Keratinocyte (primary cell): ENCODE results near the gene ROR1. TPM values are rescaled to one million over a fixed set of nuclear protein-coding genes. Genes with fewer than 3 reads are reported as not detected.

Experiments used
- DNase-seq: peaks from one replicate; pipeline ENCODE4 v3.0.0-alpha.2; 2011; ENCODE audit warnings: low read depth, missing footprints, low spot score
- FAIRE-seq: peaks from 2 replicates; lab custom pipeline; 2011; peaks lifted over from hg19 to GRCh38; lab: Jason Lieb, UNC
- H2AFZ ChIP-seq: 2 replicates; pipeline ENCODE4 v1.6.0; 2012; ENCODE audit warnings: low read length, control low read depth, inconsistent platforms; ENCODE audit not compliant: control insufficient read depth
- H3K27ac ChIP-seq: 2 replicates; pipeline ENCODE4 v1.5.1; 2011; ENCODE audit warnings: low read length; ENCODE audit not compliant: control insufficient read depth, insufficient read depth
- H3K27me3 ChIP-seq: 3 replicates; pipeline ENCODE4 v1.6.0; 2011; ENCODE audit warnings: low read length; ENCODE audit not compliant: control insufficient read depth, insufficient read depth; ENCODE audit errors: extremely low read depth
- H3K36me3 ChIP-seq, 2 experiments: 2 replicates in 1 of 2; 3 replicates in 1 of 2; pipeline ENCODE4 v1.5.1; 2011; ENCODE audit warnings: low read length in 2 of 2, mild to moderate bottlenecking in 1 of 2; ENCODE audit not compliant: control insufficient read depth in 2 of 2, insufficient read depth in 2 of 2; ENCODE audit errors: extremely low read depth in 1 of 2
- H3K4me1 ChIP-seq: 3 replicates; pipeline ENCODE4 v1.5.1; 2011; ENCODE audit warnings: low read length; ENCODE audit not compliant: control insufficient read depth, insufficient read depth; ENCODE audit errors: extremely low read depth
- H3K4me2 ChIP-seq: 3 replicates; pipeline ENCODE4 v1.6.0; 2011; ENCODE audit warnings: low read depth, low read length; ENCODE audit not compliant: control insufficient read depth, insufficient read depth; ENCODE audit errors: extremely low read depth
- H3K4me3 ChIP-seq, 3 experiments: fragments of 200-600 bp in 1 of 3; sonication (generic) in 1 of 3; 2 replicates in 2 of 3; 3 replicates in 1 of 3; pipeline ENCODE4 v1.5.1; 2011 to 2016; ENCODE audit warnings: low read length in 3 of 3, mild to moderate bottlenecking in 3 of 3, control low read depth in 2 of 3, inconsistent platforms in 1 of 3, low read depth in 1 of 3, mixed read lengths in 1 of 3, mixed run types in 1 of 3, moderate library complexity in 1 of 3; ENCODE audit not compliant: control insufficient read depth in 2 of 3, insufficient read depth in 2 of 3; ENCODE audit errors: extremely low read depth in 1 of 3
- H3K79me2 ChIP-seq: 2 replicates; pipeline ENCODE4 v1.6.0; 2012; ENCODE audit warnings: low read length; ENCODE audit not compliant: control insufficient read depth, insufficient read depth
- H3K9ac ChIP-seq: 3 replicates; pipeline ENCODE4 v1.6.0; 2011; ENCODE audit warnings: low read length; ENCODE audit not compliant: control insufficient read depth, insufficient read depth; ENCODE audit errors: extremely low read depth
- H3K9me1 ChIP-seq: 3 replicates; pipeline ENCODE4 v1.6.0; 2011; ENCODE audit warnings: low read length; ENCODE audit not compliant: control insufficient read depth, insufficient read depth; ENCODE audit errors: extremely low read depth
- H3K9me3 ChIP-seq: 2 replicates; pipeline ENCODE4 v1.5.1; 2012; ENCODE audit warnings: low read depth, low read length; ENCODE audit not compliant: control insufficient read depth
- H4K20me1 ChIP-seq: 3 replicates; pipeline ENCODE4 v1.6.0; 2011; ENCODE audit warnings: low read length; ENCODE audit not compliant: control insufficient read depth, insufficient read depth; ENCODE audit errors: extremely low read depth
- CTCF ChIP-seq, 3 experiments: IDR thresholded peaks in 1 of 3; conservative IDR thresholded peaks in 1 of 3; optimal IDR thresholded peaks in 1 of 3; 2 replicates in 2 of 3; 3 replicates in 1 of 3; pipeline versions ENCODE3 to v1.5.1; 2011; ENCODE audit warnings: low read length in 3 of 3, mild to moderate bottlenecking in 3 of 3, moderate library complexity in 2 of 3, control low read depth in 1 of 3, inconsistent platforms in 1 of 3; ENCODE audit not compliant: insufficient read depth in 2 of 3; ENCODE audit errors: extremely low read depth in 1 of 3
- EZH2 ChIP-seq: IDR thresholded peaks from one replicate; pipeline ENCODE4 v1.6.1; 2012; ENCODE audit warnings: inconsistent platforms, mild to moderate bottlenecking, low read length, moderate library complexity
- dilution Hi-C: fragments of 300-500 bp; cut with MboI; formaldehyde crosslinking; loops from one replicate; pipeline ENCODE4 v1.7.0; 2020; ENCODE audit warnings: low sequenced_read_pairs; ENCODE audit not compliant: extremely low pct_ligation_motif_present
- polyA plus RNA-seq, 5 experiments: library from polyadenylated mRNA; depleted of rRNA in 3 of 5; stranded (reverse) in 3 of 5; stranded (forward) in 1 of 5; unstranded in 1 of 5; fragments of >200 nt; gene quantifications; 1 replicate in 1 of 5; 2 replicates in 3 of 5; 3 replicates in 1 of 5; pipeline versions ENCODE4 v1.2.1 to v1.2.3, GENCODE V29; 2011 to 2012; ENCODE audit warnings: missing spikeins in 2 of 5, low read depth in 1 of 5, low replicate concordance in 1 of 5

Gene ROR1
- polyA plus RNA-seq, 1 donor (not counting 4 experiments of a cell fraction or from before 2014, with no cell fraction given) = 9.2 TPM

- DNase-seq (no peak), FAIRE-seq (no peak)
- no peaks in the 10 kb centered on the region for H3K9me3 ChIP-seq
- no peaks in the 10 kb centered on the region for H3K36me3 ChIP-seq
- H3K27ac ChIP-seq = no peak overlapping the region
- H2AFZ ChIP-seq = no peak overlapping the region
- no peak overlapping the region for H3K9ac ChIP-seq
- no peak overlapping the region for H3K4me2 ChIP-seq
- peaks cover 2% of the 10 kb centered on the region for H3K4me1 ChIP-seq
- H3K4me3 ChIP-seq = no peak overlapping the region
- dilution Hi-C loops = no loop called here
- H4K20me1 ChIP-seq = no peaks in the 10 kb centered on the region
- H3K9me1 ChIP-seq = no peaks in the 10 kb centered on the region
- TF ChIP-seq EZH2 = no peak
- TF ChIP-seq CTCF (optimal IDR thresholded peaks at IDR 0.05 in 1 of 3, IDR thresholded peaks at IDR 0.05 in 1 of 3, conservative IDR thresholded peaks at IDR 0.05 in 1 of 3; ENCODE audit: extremely low read depth in 1 of 3, insufficient read depth in 2 of 3, low read length in 3 of 3) = no peak
- H3K27me3 ChIP-seq = no peaks in the 10 kb centered on the region
- no peaks in the 10 kb centered on the region for H3K79me2 ChIP-seq
These were observed 134.2 kb downstream of the ROR1 start for GRCh38 chr1:63908016-63908415.

GRCh38 chr1:63909526-63909925, 135.7 kb downstream of the ROR1 start:
- no peaks in the 10 kb centered on the region for H4K20me1 ChIP-seq
- H3K4me3 ChIP-seq = no peak overlapping the region
- H3K36me3 ChIP-seq = no peaks in the 10 kb centered on the region
- no peaks in the 10 kb centered on the region for H3K9me3 ChIP-seq
- no peaks in the 10 kb centered on the region for H3K79me2 ChIP-seq
- H2AFZ ChIP-seq = no peak overlapping the region
- H3K4me1 ChIP-seq = peaks cover 13% of the 10 kb centered on the region
- H3K9me1 ChIP-seq = no peaks in the 10 kb centered on the region
- no peak for FAIRE-seq
- no peaks in the 10 kb centered on the region for H3K27me3 ChIP-seq
- no peak overlapping the region for H3K4me2 ChIP-seq
- no peak for DNase-seq
- dilution Hi-C loops = no loop called here
- no peak overlapping the region for H3K9ac ChIP-seq
- no peak overlapping the region for H3K27ac ChIP-seq
- TF ChIP-seq CTCF (optimal IDR thresholded peaks at IDR 0.05 in 1 of 3, IDR thresholded peaks at IDR 0.05 in 1 of 3, conservative IDR thresholded peaks at IDR 0.05 in 1 of 3; ENCODE audit: extremely low read depth in 1 of 3, insufficient read depth in 2 of 3, low read length in 3 of 3) = no peak
- no peak for TF ChIP-seq EZH2
